AG04449 (cell line): ENCODE measurements around the gene RIPOR3.
"Not testable (repeated sequence)": the region's sequence is repeated elsewhere in the genome, so short reads cannot be mapped to it uniquely, and the experiment has no call there.

ENCODE experiments used
- CTCF ChIA-PET: fragments of 350-600 bp; formaldehyde crosslinking; extraction: SDS; loops from one replicate; lab custom pipeline; 2021; ENCODE audit warnings: antibody characterized with exemption; lab: Yijun Ruan, JAX
- POLR2A ChIA-PET: fragments of 400-600, 350-600 bp; formaldehyde crosslinking; extraction: SDS; loops from one replicate; lab custom pipeline; 2020; ENCODE audit warnings: antibody characterized with exemption, inconsistent platforms; lab: Yijun Ruan, JAX
- DNase-seq: peaks from one replicate; pipeline ENCODE4 v3.0.0-alpha.2; 2010; ENCODE audit warnings: low read depth, low spot score
- H3K4me3 ChIP-seq: 2 replicates; pipeline ENCODE4 v1.5.1; 2011; ENCODE audit warnings: low read depth, mild to moderate bottlenecking, control low read depth, low read length
- TF ChIP-seq, protein P1 (sequence below): IDR thresholded peaks from one replicate; pipeline ENCODE4 v1.5.1; 2011; ENCODE audit warnings: mild to moderate bottlenecking, moderate library complexity, low read length, control low read depth, inconsistent platforms; ENCODE audit not compliant: insufficient read depth; ENCODE audit errors: missing control alignments

RIPOR3 gene

DNA sequence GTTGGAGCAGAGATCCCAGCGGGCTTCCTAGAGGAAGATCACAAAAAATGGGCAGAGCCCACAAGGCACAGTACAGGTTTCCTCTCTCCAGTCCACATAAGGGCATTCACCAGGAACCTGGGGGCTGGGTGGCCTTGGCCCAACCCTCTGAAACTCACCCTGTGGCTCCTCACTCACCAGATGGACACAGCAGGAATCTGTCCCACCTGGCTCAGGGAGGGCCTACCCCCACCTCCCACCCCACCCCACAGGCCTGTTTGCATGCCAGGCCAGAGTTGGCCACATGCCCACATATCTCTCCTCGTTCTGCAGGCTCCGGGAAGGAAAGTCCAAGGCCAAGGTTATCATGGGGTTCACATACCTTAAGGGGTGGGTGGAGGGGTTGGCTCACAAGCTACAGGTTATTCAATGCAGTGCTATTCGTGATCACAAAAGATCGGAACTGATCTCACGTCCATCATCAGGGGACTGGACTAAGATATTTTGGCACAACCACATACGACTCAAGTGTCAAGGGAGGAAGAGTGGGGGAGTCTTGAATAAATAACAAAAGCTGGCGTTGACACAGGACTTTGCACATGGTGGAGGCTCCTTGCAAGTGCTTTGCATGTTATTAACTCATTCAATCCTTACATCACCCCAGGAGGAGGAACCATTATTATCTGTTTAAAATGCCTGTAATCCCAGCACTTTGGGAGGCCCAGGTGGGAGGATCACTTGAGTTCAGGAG lies 13.0 kb downstream of the RIPOR3 start:
- DNase-seq: no peak
- TF ChIP-seq, protein P1, sequence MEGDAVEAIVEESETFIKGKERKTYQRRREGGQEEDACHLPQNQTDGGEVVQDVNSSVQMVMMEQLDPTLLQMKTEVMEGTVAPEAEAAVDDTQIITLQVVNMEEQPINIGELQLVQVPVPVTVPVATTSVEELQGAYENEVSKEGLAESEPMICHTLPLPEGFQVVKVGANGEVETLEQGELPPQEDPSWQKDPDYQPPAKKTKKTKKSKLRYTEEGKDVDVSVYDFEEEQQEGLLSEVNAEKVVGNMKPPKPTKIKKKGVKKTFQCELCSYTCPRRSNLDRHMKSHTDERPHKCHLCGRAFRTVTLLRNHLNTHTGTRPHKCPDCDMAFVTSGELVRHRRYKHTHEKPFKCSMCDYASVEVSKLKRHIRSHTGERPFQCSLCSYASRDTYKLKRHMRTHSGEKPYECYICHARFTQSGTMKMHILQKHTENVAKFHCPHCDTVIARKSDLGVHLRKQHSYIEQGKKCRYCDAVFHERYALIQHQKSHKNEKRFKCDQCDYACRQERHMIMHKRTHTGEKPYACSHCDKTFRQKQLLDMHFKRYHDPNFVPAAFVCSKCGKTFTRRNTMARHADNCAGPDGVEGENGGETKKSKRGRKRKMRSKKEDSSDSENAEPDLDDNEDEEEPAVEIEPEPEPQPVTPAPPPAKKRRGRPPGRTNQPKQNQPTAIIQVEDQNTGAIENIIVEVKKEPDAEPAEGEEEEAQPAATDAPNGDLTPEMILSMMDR: no peak
- ChIA-PET CTCF (no interaction called here), POLR2A (no interaction called here)
- no peak overlapping the region for H3K4me3 ChIP-seq

- TF ChIP-seq, protein P1: no peak
- no peak for DNase-seq
- H3K4me3 ChIP-seq: no peak overlapping the region
- ChIA-PET CTCF (no interaction called here), POLR2A (no interaction called here)
Measured at GRCh38 chr20:50676858-50677257, 14.5 kb downstream of the RIPOR3 start.

DNA sequence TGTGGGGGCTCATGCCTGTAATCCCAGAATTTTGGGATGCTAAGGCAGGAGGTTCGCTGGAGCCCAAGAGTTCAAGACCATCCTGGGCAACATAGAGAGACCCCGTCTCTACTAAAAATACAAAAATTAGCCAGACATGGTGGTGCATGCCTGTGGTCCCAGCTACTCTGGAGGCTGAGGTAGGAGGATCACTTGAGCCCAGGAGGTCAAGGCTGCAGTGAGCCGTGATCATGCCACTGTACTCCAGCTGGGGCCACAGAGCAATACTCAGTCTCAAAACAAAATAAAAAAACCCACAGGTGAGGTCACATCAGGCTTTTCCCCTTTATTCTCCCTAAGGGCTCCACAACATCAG lies 15.0 kb downstream of the RIPOR3 start:
- POLR2A ChIA-PET, DNase-seq, H3K4me3 ChIP-seq: not testable (repeated sequence)
- CTCF ChIA-PET: interaction anchor here (1.5 kb wide), 1 partner anchor 73 kb away, joined by 4 read pairs; no protein-coding TSS in a partner anchor

- H3K4me3 ChIP-seq: no peak overlapping the region
- no peak for DNase-seq
- POLR2A ChIA-PET: no interaction called here
- CTCF ChIA-PET: interaction anchor here (1.2 to 1.5 kb wide), 2 partner anchors 74 to 87 kb away, joined by 3 to 4 read pairs; no protein-coding TSS in a partner anchor
- TF ChIP-seq, protein P1: no peak
Measured at GRCh38 chr20:50675671-50676376, 15.5 kb downstream of the RIPOR3 start.

DNA sequence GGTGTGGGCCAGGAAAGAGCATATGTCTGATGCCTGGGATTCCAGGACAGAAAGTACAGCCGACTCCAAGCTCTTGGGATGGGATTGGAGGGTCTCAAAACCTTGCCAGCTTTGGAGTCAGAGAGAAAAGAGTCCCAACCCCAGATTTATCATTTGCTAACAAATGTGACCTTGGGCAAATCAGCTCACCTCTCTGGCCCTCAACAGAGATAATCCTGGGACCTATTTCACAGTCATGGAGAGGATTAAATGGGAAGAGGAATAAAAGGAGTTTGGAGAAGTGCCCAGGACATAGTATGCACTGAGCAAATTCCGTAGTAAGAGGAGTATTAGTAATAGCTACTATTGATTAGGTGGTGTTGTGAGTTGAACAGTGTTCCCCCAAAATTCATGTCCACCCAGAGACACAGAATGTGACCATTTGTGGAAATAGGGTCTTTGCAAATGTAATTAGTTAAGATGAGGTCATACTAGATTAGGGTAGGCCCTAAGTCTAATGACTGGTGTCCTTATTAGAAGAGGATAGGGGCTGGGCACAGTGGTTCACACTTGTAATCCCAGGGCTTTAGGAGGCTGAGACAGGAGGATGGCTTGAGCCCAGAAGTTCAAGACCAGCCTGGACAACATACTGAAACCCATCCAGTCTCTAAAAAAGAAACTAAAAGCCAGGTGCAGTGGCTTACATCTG lies 17.1 kb downstream of the RIPOR3 start:
- H3K4me3 ChIP-seq: no peak overlapping the region
- TF ChIP-seq, protein P1: no peak
- POLR2A ChIA-PET: no interaction called here
- CTCF ChIA-PET: interaction anchor here (0.8 to 1.0 kb wide), 2 partner anchors 48 to 75 kb away, joined by 3 read pairs; no protein-coding TSS in a partner anchor
- DNase-seq: no peak

DNA sequence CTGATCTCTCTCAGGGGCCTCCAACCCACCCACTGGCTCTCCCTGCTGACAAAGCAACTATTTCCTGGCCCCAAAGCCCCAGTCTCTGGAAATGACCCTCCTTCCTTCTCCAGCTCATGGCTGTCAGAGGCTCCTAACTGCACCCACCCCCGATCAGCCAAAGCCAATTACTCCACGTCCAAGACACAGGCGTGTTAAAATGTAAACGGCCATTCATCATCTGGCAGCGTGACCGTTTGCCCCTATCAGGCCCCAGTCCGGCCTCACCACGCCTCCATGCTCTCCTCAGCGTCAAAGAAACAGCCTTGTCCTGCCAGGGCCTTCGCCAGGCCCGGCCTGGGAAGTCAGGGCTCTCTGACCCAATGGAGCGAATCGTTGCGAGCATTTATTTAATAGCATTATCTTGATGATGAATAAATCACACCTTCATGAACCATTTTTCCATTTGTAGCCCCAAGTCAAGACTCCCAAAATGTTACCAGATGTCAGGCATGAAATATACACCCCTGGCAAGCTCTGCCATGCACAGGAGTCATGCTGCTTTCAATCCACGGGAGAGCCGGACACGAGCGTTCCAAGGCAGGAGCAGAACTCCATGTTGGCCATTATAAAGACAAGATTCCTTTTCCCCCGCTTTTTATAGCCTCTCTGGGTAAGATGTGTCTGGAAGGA lies 17.7 kb downstream of the RIPOR3 start:
- H3K4me3 ChIP-seq: no peak overlapping the region
- ChIA-PET CTCF (interaction anchor here (1.1 kb wide), 1 partner anchor 71 kb away, joined by 3 read pairs; no protein-coding TSS in a partner anchor), POLR2A (interaction anchor here (0.6 kb wide), 1 partner anchor 10 kb away, joined by 4 read pairs; no protein-coding TSS in a partner anchor)
- TF ChIP-seq, protein P1: no peak
- no peak for DNase-seq
